A549 (cell line): ENCODE data around the gene GNAI2. TPM values are rescaled to one million over a fixed set of nuclear protein-coding genes. Genes with fewer than 3 reads are reported as not detected.

Experiments used
- ATAC-seq, 2 experiments: fragments of 200-7000 bp in 1 of 2; fragments of >200 bp in 1 of 2; cut with Nextera tagmentation in 1 of 2; cut with Tn5 transposase in 1 of 2; 3 replicates each; pipeline versions ENCODE4 v1.8.0 to v1.9.1; 2018 to 2020; ENCODE audit warnings: mild to moderate bottlenecking in 1 of 2, moderate library complexity in 1 of 2
- CTCF ChIA-PET: fragments of 300-600 bp; sonication (Branson Sonifier 250); formaldehyde crosslinking; extraction: SDS; loops from one replicate; lab custom pipeline; 2021; ENCODE audit warnings: antibody characterized with exemption, inconsistent platforms; lab: Yijun Ruan, JAX
- POLR2A ChIA-PET: fragments of 350-600 bp; formaldehyde crosslinking; extraction: SDS; loops from one replicate; lab custom pipeline; 2021; ENCODE audit warnings: antibody characterized with exemption, inconsistent platforms; lab: Yijun Ruan, JAX
- DNase-seq, 2 experiments: peaks; one replicate each; pipeline versions ENCODE4 v3.0.0 to v3.0.0-alpha.2; 2011 to 2016; ENCODE audit warnings: low read depth in 1 of 2, low spot score in 1 of 2
- FAIRE-seq: peaks from 2 replicates; lab custom pipeline; 2011; peaks lifted over from hg19 to GRCh38; lab: Jason Lieb, UNC
- H3K27ac ChIP-seq, 2 experiments: fragments of >200 bp; sonication (Bioruptor Twin); formaldehyde crosslinking; 3 replicates each; pipeline ENCODE4 v1.5.1; 2016 to 2017
- H3K4me1 ChIP-seq: fragments of >200 bp; sonication (Bioruptor Twin); formaldehyde crosslinking; 3 replicates; pipeline ENCODE4 v1.6.1; 2016
- H3K4me2 ChIP-seq: fragments of >200 bp; sonication (Bioruptor Twin); formaldehyde crosslinking; 3 replicates; pipeline ENCODE4 v1.6.1; 2016
- H3K4me3 ChIP-seq: fragments of >200 bp; sonication (Bioruptor Twin); formaldehyde crosslinking; 3 replicates; pipeline ENCODE4 v1.5.1; 2016
- H3K9me3 ChIP-seq: fragments of >200 bp; sonication (Bioruptor Twin); formaldehyde crosslinking; 3 replicates; pipeline ENCODE4 v1.6.1; 2016
- BHLHE40 ChIP-seq: IDR thresholded peaks from 2 replicates; pipeline ENCODE4 v1.6.1; 2012; ENCODE audit warnings: low read depth, low read length, inconsistent platforms
- CBX2 ChIP-seq: fragments of 200-600 bp; sonication (generic); IDR thresholded peaks from 2 replicates; pipeline ENCODE4 v1.6.1; 2016; ENCODE audit warnings: low read depth, mild to moderate bottlenecking, borderline replicate concordance
- CEBPB ChIP-seq, 2 experiments: fragments of >200 bp in 1 of 2; sonication (Bioruptor Twin) in 1 of 2; formaldehyde crosslinking in 1 of 2; IDR thresholded peaks; 2 replicates each; pipeline ENCODE4 v1.6.1; 2012 to 2016
- CHD2 ChIP-seq: fragments of 150-350 bp; IDR thresholded peaks from 2 replicates; pipeline ENCODE4 v1.6.1; 2014; ENCODE audit warnings: low read length; ENCODE audit not compliant: partially characterized antibody
- FOSL2 ChIP-seq, 2 experiments: fragments of 450-650 bp in 1 of 2; fragments of >200 bp in 1 of 2; sonication (Bioruptor Twin) in 1 of 2; formaldehyde crosslinking; IDR thresholded peaks; 2 replicates each; pipeline versions ENCODE4 v1.5.0 to v1.6.1; 2016 to 2020; ENCODE audit warnings: mild to moderate bottlenecking in 1 of 2, moderate library complexity in 1 of 2
- FOXS1 ChIP-seq: fragments of 250-450 bp; sonication (Bioruptor Pico); IDR thresholded peaks from 2 replicates; pipeline ENCODE4 v1.5.0; 2020; ENCODE audit warnings: mild to moderate bottlenecking, moderate library complexity
- JUN ChIP-seq, 2 experiments: fragments of >200 bp; sonication (Bioruptor Twin); formaldehyde crosslinking; IDR thresholded peaks; 2 replicates in 1 of 2; 3 replicates in 1 of 2; pipeline ENCODE4 v1.6.1; 2016 to 2017
- JUNB ChIP-seq: fragments of >200 bp; sonication (Bioruptor Twin); formaldehyde crosslinking; IDR thresholded peaks from 2 replicates; pipeline ENCODE4 v1.6.1; 2016
- MAZ ChIP-seq: fragments of 150-350 bp; IDR thresholded peaks from 2 replicates; pipeline ENCODE4 v1.6.1; 2014; ENCODE audit warnings: antibody characterized with exemption, low read depth, low read length, borderline replicate concordance
- POLR2AphosphoS2 ChIP-seq: conservative IDR thresholded peaks from 2 replicates; pipeline ENCODE4 v1.6.1; 2012; ENCODE audit warnings: low read length, improper control_type of control experiment, inconsistent platforms
- WGBS: methylation state at CpG from one replicate; pipeline ENCODE4 v1.1.6; 2017; ENCODE audit errors: missing lambda C conversion rate; 5-methylcytosine and 5-hydroxymethylcytosine counted together
- polyA plus RNA-seq, 4 experiments: library from polyadenylated mRNA; depleted of rRNA in 3 of 4; stranded (reverse); fragments of >200 nt; fragmentation: RNase III in 1 of 4; extraction: RNeasy Plus Mini Kit Qiagen cat#74134 plus additional on column Dnase treatment in 1 of 4; gene quantifications; 2 replicates in 3 of 4; 3 replicates in 1 of 4; pipeline ENCODE4 v1.2.3, GENCODE V29; 2011 to 2017
- TF ChIP-seq, protein P1 (sequence below): IDR thresholded peaks from 2 replicates; pipeline ENCODE4 v1.6.1; 2012

Gene GNAI2
- polyA plus RNA-seq, 2 of the 4 experiments (the other 2 are of a cell fraction), result 47.4 to 67.8 TPM

DNA sequence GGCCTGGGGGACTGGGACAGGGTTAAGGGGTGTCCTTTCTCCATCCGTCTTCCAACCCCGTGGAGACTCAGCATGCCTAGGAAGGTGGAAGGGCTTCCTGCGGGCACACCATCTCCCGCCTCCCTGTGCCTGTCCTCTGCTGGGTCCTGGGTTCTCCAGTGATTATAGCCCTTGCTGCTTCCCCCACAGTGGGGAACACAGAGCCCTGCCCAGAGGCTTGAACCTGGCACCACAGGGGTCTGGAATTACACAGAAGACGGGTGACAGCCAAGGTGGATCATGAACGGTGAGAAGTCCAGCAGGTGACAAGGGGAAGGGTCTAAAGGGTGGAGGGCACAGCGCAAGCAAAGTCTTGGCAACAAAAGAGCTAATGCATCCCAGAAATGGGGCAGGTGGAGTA lies 26.8 kb downstream of the GNAI2 start:
- H3K27ac ChIP-seq, result peak overlapping the region in 1 of 2 experiments; percentile 30; a peak in 1 of 6 replicates
- FAIRE-seq, result no peak

GRCh38 chr3:50263478-50264382 lies 27.7 kb downstream of the GNAI2 start:
- ChIA-PET POLR2A (interaction anchor here (0.5 to 1.7 kb wide), 5 partner anchors 8 to 297 kb away, joined by 3 to 6 read pairs (median 3); partner anchors contain the start of genes HYAL3, IFRD2 and NAA80), CTCF (interaction anchor here (0.6 to 8.1 kb wide), 11 partner anchors 11 to 70 kb away, joined by 3 to 67 read pairs (median 5); no protein-coding TSS in a partner anchor)
- no peak for DNase-seq
- Histone ChIP-seq H3K9me3 (no peaks in the 10 kb centered on the region), H3K4me3 (no peak overlapping the region), H3K4me2 (peak overlapping the region; percentile 68), H3K27ac (peak overlapping the region; percentile 71 to 94), H3K4me1 (peaks cover 65% of the 10 kb centered on the region)
- no peak for ATAC-seq
- 52% methylated on average over 6 of the region's 6 CpGs for WGBS
- FAIRE-seq, result no peak
- TF ChIP-seq FOXS1 (no peak), FOSL2 (IDR thresholded peaks at IDR 0.05) (no peak), FOSL2 (CRISPR knock-in tag; IDR thresholded peaks at IDR 0.05) (peak; percentile 30; the same call in 1 of the 2 replicates), CEBPB (IDR thresholded peaks at IDR 0.05) (no peak)
- TF ChIP-seq, protein P1, sequence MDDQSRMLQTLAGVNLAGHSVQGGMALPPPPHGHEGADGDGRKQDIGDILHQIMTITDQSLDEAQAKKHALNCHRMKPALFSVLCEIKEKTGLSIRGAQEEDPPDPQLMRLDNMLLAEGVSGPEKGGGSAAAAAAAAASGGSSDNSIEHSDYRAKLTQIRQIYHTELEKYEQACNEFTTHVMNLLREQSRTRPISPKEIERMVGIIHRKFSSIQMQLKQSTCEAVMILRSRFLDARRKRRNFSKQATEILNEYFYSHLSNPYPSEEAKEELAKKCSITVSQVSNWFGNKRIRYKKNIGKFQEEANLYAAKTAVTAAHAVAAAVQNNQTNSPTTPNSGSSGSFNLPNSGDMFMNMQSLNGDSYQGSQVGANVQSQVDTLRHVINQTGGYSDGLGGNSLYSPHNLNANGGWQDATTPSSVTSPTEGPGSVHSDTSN, result no peak

More for the DNA sequence above, 26.8 kb downstream of the GNAI2 start:
- no peak for TF ChIP-seq CHD2
- DNase-seq (no peak), ATAC-seq (no peak)
- peaks cover 56% of the 10 kb centered on the region for H3K4me1 ChIP-seq
- WGBS, result 97% methylated on average over 7 of the region's 7 CpGs
- no peaks in the 10 kb centered on the region for H3K9me3 ChIP-seq
- H3K4me3 ChIP-seq, result no peak overlapping the region
- H3K4me2 ChIP-seq, result no peak overlapping the region
- ChIA-PET CTCF (interaction anchor here (1.1 to 8.1 kb wide), 5 partner anchors 11 to 69 kb away, joined by 4 to 67 read pairs (median 7); no protein-coding TSS in a partner anchor), POLR2A (interaction anchor here (0.6 to 1.5 kb wide), 2 partner anchors 9 to 37 kb away, joined by 3 to 4 read pairs; partner anchors contain the start of genes HYAL3 and NAA80)

- 0% methylated on average over 2 of the region's 7 CpGs for WGBS
- Histone ChIP-seq H3K4me3 (no peak overlapping the region), H3K9me3 (no peaks in the 10 kb centered on the region), H3K27ac (peak overlapping the region; percentile 71 to 94), H3K4me1 (peaks cover 70% of the 10 kb centered on the region), H3K4me2 (peak overlapping the region; percentile 68)
- DNase-seq, result peak; percentile 48 to 84
- ATAC-seq, result peak; percentile 6 to 41; a peak in 4 of 6 replicates
- no peak for FAIRE-seq
- TF ChIP-seq POLR2AphosphoS2, result no peak
- TF ChIP-seq CBX2, result no peak
- no peak for TF ChIP-seq MAZ
- no peak for TF ChIP-seq JUNB
- TF ChIP-seq, all 56 proteins: peak for 0
- CTCF ChIA-PET, result interaction anchor here (0.9 to 8.1 kb wide), 7 partner anchors 10 to 72 kb away, joined by 3 to 67 read pairs (median 3); no protein-coding TSS in a partner anchor
- POLR2A ChIA-PET, result interaction anchor here (0.6 to 1.9 kb wide), 5 partner anchors 14 to 35 kb away, joined by 3 to 6 read pairs (median 4); partner anchors contain the start of genes GNAI2, HYAL3, IFRD2 and NAA80
Observed at GRCh38 chr3:50264383-50264963, 28.5 kb downstream of the GNAI2 start.

DNA sequence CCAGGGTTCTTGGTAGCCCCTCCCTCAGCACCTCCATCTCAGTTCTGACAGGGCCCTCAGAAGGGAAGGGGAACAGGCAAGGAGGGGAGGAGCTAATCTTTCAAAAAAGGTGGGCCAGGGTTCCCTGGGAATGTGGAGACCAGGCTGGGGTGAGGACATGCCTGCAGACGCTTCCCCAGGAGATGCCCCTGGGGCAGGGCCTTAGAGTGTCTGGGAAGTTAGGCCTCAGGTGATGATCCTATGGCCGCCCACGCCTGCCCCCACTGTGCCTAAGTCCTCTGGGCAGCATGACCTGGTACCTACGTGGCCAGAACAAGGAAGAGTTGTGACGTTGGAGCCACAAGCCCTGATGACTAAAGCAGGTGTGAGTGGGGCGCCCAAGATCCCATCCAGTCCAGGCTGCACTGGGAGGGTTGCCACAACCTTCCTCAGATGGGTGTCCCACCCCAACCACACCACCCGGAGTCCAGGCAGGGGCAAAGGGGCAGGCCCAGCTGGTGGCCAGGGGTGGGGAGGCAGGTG lies 29.0 kb downstream of the GNAI2 start:
- DNase-seq, result no peak
- Histone ChIP-seq H3K4me3 (no peak overlapping the region), H3K4me1 (peaks cover 72% of the 10 kb centered on the region), H3K9me3 (no peaks in the 10 kb centered on the region), H3K27ac (peak overlapping the region; percentile 71 to 94)
- POLR2A ChIA-PET, result interaction anchor here (0.6 to 1.9 kb wide), 4 partner anchors 13 to 29 kb away, joined by 4 to 6 read pairs (median 4); partner anchors contain the start of genes GNAI2 and IFRD2
- 76% methylated on average over 5 of the region's 7 CpGs for WGBS
- ATAC-seq, result 0 out of 6 replicates have a peak, but pooled peaks of 1 of the 2 experiments have one; percentile 3
- CTCF ChIA-PET, result interaction anchor here (0.9 to 8.1 kb wide), 7 partner anchors 9 to 73 kb away, joined by 3 to 67 read pairs (median 6); no protein-coding TSS in a partner anchor
- no peak for FAIRE-seq
- TF ChIP-seq, protein P1, result no peak
- no peak for TF ChIP-seq BHLHE40
- peak in 1 of 2 experiments; percentile 39; a peak in 1 of 5 replicates for TF ChIP-seq JUN (IDR thresholded peaks at IDR 0.05)
- TF ChIP-seq, all 56 proteins: peak for 1
- peak overlapping the region; percentile 68 for H3K4me2 ChIP-seq
